Gastroesophageal sphincter (tissue), 3 donors: Measurements from ENCODE around the gene MCF2L2.

Experiments used
- CTCF ChIP-seq, 4 experiments: fragments of 200-600 bp in 2 of 4; fragments of 450-650 bp in 2 of 4; sonication (generic) in 1 of 4; IDR thresholded peaks; one replicate each; pipeline ENCODE4 v1.5.1; 2017 to 2019; ENCODE audit warnings: antibody characterized with exemption in 4 of 4, mild to moderate bottlenecking in 2 of 4, moderate library complexity in 2 of 4
- POLR2A ChIP-seq, 2 donors: fragments of 450-650 bp; IDR thresholded peaks; one replicate each; pipeline ENCODE4 v1.6.1; 2017; ENCODE audit warnings: antibody characterized with exemption in 2 of 2, mild to moderate bottlenecking in 2 of 2, moderate library complexity in 1 of 2
- POLR2AphosphoS5 ChIP-seq: sonication (generic); formaldehyde crosslinking; IDR thresholded peaks from one replicate; pipeline ENCODE4 v1.6.1; 2017; ENCODE audit warnings: antibody characterized with exemption

GRCh38 chr3:183317271-183317670, 111.1 kb downstream of the MCF2L2 start:
- no peak for TF ChIP-seq POLR2A (IDR thresholded peaks at IDR 0.05)
- TF ChIP-seq CTCF (IDR thresholded peaks at IDR 0.05), result no peak
- no peak for TF ChIP-seq POLR2AphosphoS5
